Head of caudate nucleus (tissue), 42 donors: Measurements from ENCODE around the gene PPP1R3C.

Experiments used
- DNase-seq, 42 donors: peaks; one replicate each; pipeline versions ENCODE4 v3.0.0 to v3.0.0-alpha.2; 2020 to 2021; ENCODE audit warnings: mixed read lengths in 7 of 42
- intact Hi-C: fragments of 100-400 bp; cut with DNase I; formaldehyde crosslinking; loops from one replicate; pipeline ENCODE4 v1.15.0; 2022

PPP1R3C gene

GRCh38 chr10:91632671-91633550 lies at the start of gene PPP1R3C:
Gene PPP1R3C, minus strand, starts transcription at chr10:91633071. Its CDS starts 102 bp downstream, at chr10:91632969.
- intact Hi-C loops = loop anchor here (5.0 to 10.0 kb wide), 3 partner anchors 141 to 336 kb away; partner anchors contain the start of gene TNKS2
- DNase-seq = peak; percentile 87 to 98 (median 95)

GRCh38 chr10:91681361-91682276 lies 48.7 kb upstream of the PPP1R3C start:
- peak; percentile 54 to 93 (median 76) for DNase-seq
- intact Hi-C loops = no loop called here

GRCh38 chr10:91680487-91680886 lies 47.6 kb upstream of the PPP1R3C start:
- DNase-seq = no peak
- intact Hi-C loops = no loop called here

GRCh38 chr10:91679296-91679695 lies 46.4 kb upstream of the PPP1R3C start:
- intact Hi-C loops = no loop called here
- DNase-seq = no peak

- no peak for DNase-seq
- intact Hi-C loops = no loop called here
Observed at GRCh38 chr10:91677911-91678310, 45.0 kb upstream of the PPP1R3C start.

GRCh38 chr10:91672021-91672608 lies 39.2 kb upstream of the PPP1R3C start:
- intact Hi-C loops = no loop called here
- DNase-seq = no peak

GRCh38 chr10:91668913-91669312 lies 36.0 kb upstream of the PPP1R3C start:
- DNase-seq = no peak
- intact Hi-C loops = no loop called here

- intact Hi-C loops = no loop called here
- no peak for DNase-seq
Observed at GRCh38 chr10:91665842-91666241, 33.0 kb upstream of the PPP1R3C start.

- intact Hi-C loops = no loop called here
Observed at GRCh38 chr10:91664426-91664825, 31.6 kb upstream of the PPP1R3C start.

GRCh38 chr10:91662993-91663392 lies 30.1 kb upstream of the PPP1R3C start:
- DNase-seq = no peak

More at GRCh38 chr10:91664426-91664825, 31.6 kb upstream of the PPP1R3C start:
- no peak for DNase-seq

GRCh38 chr10:91653219-91653870 lies 20.5 kb upstream of the PPP1R3C start:
- peak in 4 of 42 donors; percentile 13 to 45 (median 20) for DNase-seq
- intact Hi-C loops = no loop called here

More at GRCh38 chr10:91662993-91663392, 30.1 kb upstream of the PPP1R3C start:
- intact Hi-C loops = no loop called here

- peak in 5 of 42 donors; percentile 9 to 38 (median 31) for DNase-seq
- intact Hi-C loops = no loop called here
Observed at GRCh38 chr10:91652364-91652763, 19.5 kb upstream of the PPP1R3C start.

- DNase-seq = no peak
- intact Hi-C loops = no loop called here
Observed at GRCh38 chr10:91643700-91644099, 10.8 kb upstream of the PPP1R3C start.

- DNase-seq = no peak
- intact Hi-C loops = no loop called here
Observed at GRCh38 chr10:91642831-91643692, 10.2 kb upstream of the PPP1R3C start.

- no peak for DNase-seq
- intact Hi-C loops = loop anchor here (5.0 to 10.0 kb wide), 2 partner anchors 158 to 285 kb away; partner anchors contain the start of genes BTAF1 and TNKS2
Observed at GRCh38 chr10:91636892-91637291, 4.0 kb upstream of the PPP1R3C start.

- intact Hi-C loops = loop anchor here (5.0 to 10.0 kb wide), 2 partner anchors 159 to 287 kb away; partner anchors contain the start of genes BTAF1 and TNKS2
- DNase-seq = peak in 39 of 42 donors; percentile 26 to 89 (median 71)
Observed at GRCh38 chr10:91635401-91636400, 2.8 kb upstream of the PPP1R3C start.
